Prostate gland (tissue), 2 donors: ENCODE results near the gene GBE1. TPM values are rescaled to one million over a fixed set of nuclear protein-coding genes. Genes with fewer than 3 reads are reported as not detected.

Experiments
- DNase-seq: peaks from one replicate; pipeline ENCODE4 v3.0.0-alpha.2; 2019; ENCODE audit warnings: low spot score
- H3K27ac ChIP-seq, 2 donors: fragments of 200-600 bp; sonication (generic); 2 replicates each; pipeline ENCODE4 v1.5.1; 2017 to 2019
- H3K27me3 ChIP-seq: fragments of 200-600 bp; sonication (generic); replicated peaks from 2 replicates; pipeline ENCODE4 v1.5.1; 2019; ENCODE audit not compliant: insufficient read depth
- H3K36me3 ChIP-seq, 2 donors: fragments of 200-600 bp; sonication (generic); 1 replicate in 1 of 2; 2 replicates in 1 of 2; pipeline versions ENCODE4 v1.5.1 to v1.8.1; 2017 to 2019
- H3K4me1 ChIP-seq: fragments of 200-600 bp; sonication (generic); replicated peaks from 2 replicates; pipeline ENCODE4 v1.5.1; 2019
- H3K4me3 ChIP-seq, 2 donors: fragments of 200-600 bp; sonication (generic); 2 replicates each; pipeline ENCODE4 v1.5.1; 2017 to 2019
- H3K9me3 ChIP-seq: fragments of 200-600 bp; sonication (generic); 2 replicates; pipeline ENCODE4 v1.5.1; 2017
- CTCF ChIP-seq, 4 experiments: fragments of 200-600 bp in 2 of 4; fragments of 450-650 bp in 2 of 4; sonication (generic) in 2 of 4; IDR thresholded peaks; 1 replicate in 3 of 4; 2 replicates in 1 of 4; pipeline ENCODE4 v1.5.1; 2016 to 2019; ENCODE audit warnings: antibody characterized with exemption in 4 of 4, mild to moderate bottlenecking in 2 of 4, moderate library complexity in 2 of 4
- POLR2A ChIP-seq: fragments of 450-650 bp; IDR thresholded peaks from one replicate; pipeline ENCODE4 v1.6.1; 2016; ENCODE audit warnings: antibody characterized with exemption, mild to moderate bottlenecking
- POLR2AphosphoS5 ChIP-seq: sonication (generic); formaldehyde crosslinking; IDR thresholded peaks from one replicate; pipeline ENCODE4 v1.6.1; 2017; ENCODE audit warnings: antibody characterized with exemption
- WGBS: methylation state at CpG from one replicate; pipeline ENCODE4 v1.1.5; 2018; 5-methylcytosine and 5-hydroxymethylcytosine counted together
- intact Hi-C: fragments of 100-400 bp; cut with DNase I; formaldehyde crosslinking; loops from one replicate; pipeline ENCODE4 v1.14.2; 2022
- total RNA-seq, 2 donors: library from RNA; depleted of rRNA; stranded (reverse); fragments of >200 nt; gene quantifications; one replicate each; pipeline ENCODE4 v1.1.0, GENCODE V29; 2016

The GBE1 gene
- total RNA-seq, 2 donors from 2014 or later: 15.8 to 18.3 TPM

GRCh38 chr3:81699536-81700320, 61.7 kb downstream of the GBE1 start:
- no peaks in the 10 kb centered on the region for H3K27me3 ChIP-seq
- no peak for TF ChIP-seq CTCF (IDR thresholded peaks at IDR 0.05)
- TF ChIP-seq POLR2A: no peak
- TF ChIP-seq POLR2AphosphoS5: no peak
- intact Hi-C loops: no loop called here
- WGBS: 95% methylated on average over 8 of the region's 8 CpGs
- no peaks in the 10 kb centered on the region for H3K36me3 ChIP-seq
- no peak overlapping the region for H3K27ac ChIP-seq
- H3K4me1 ChIP-seq: no peaks in the 10 kb centered on the region
- H3K4me3 ChIP-seq: no peak overlapping the region
- no peak for DNase-seq
- no peaks in the 10 kb centered on the region for H3K9me3 ChIP-seq

GRCh38 chr3:81696090-81696489, 65.4 kb downstream of the GBE1 start:
- H3K9me3 ChIP-seq: no peaks in the 10 kb centered on the region
- WGBS: 77% methylated on average over 3 of the region's 3 CpGs
- no peak overlapping the region for H3K4me3 ChIP-seq
- no peaks in the 10 kb centered on the region for H3K4me1 ChIP-seq
- no peaks in the 10 kb centered on the region for H3K27me3 ChIP-seq
- intact Hi-C loops: no loop called here
- DNase-seq: no peak
- TF ChIP-seq POLR2AphosphoS5 (no peak), CTCF (IDR thresholded peaks at IDR 0.05) (no peak), POLR2A (no peak)
- H3K36me3 ChIP-seq: no peaks in the 10 kb centered on the region
- no peak overlapping the region for H3K27ac ChIP-seq

GRCh38 chr3:81695302-81695701, 66.1 kb downstream of the GBE1 start:
- no peaks in the 10 kb centered on the region for H3K4me1 ChIP-seq
- H3K4me3 ChIP-seq: no peak overlapping the region
- no peaks in the 10 kb centered on the region for H3K27me3 ChIP-seq
- WGBS: 96% methylated on average over 2 of the region's 2 CpGs
- intact Hi-C loops: no loop called here
- H3K36me3 ChIP-seq: no peaks in the 10 kb centered on the region
- DNase-seq: no peak
- no peak for TF ChIP-seq CTCF (IDR thresholded peaks at IDR 0.05)
- TF ChIP-seq POLR2A: no peak
- no peak for TF ChIP-seq POLR2AphosphoS5
- no peaks in the 10 kb centered on the region for H3K9me3 ChIP-seq
- H3K27ac ChIP-seq: no peak overlapping the region

- Histone ChIP-seq H3K27me3 (no peaks in the 10 kb centered on the region), H3K4me3 (no peak overlapping the region), H3K27ac (no peak overlapping the region), H3K9me3 (no peaks in the 10 kb centered on the region), H3K4me1 (no peaks in the 10 kb centered on the region), H3K36me3 (no peaks in the 10 kb centered on the region)
- TF ChIP-seq POLR2AphosphoS5: no peak
- no peak for TF ChIP-seq CTCF (IDR thresholded peaks at IDR 0.05)
- TF ChIP-seq POLR2A: no peak
- 87% methylated on average over 5 of the region's 5 CpGs for WGBS
- intact Hi-C loops: no loop called here
- no peak for DNase-seq
These were observed 66.8 kb downstream of the GBE1 start for GRCh38 chr3:81694662-81695061.

- Histone ChIP-seq H3K4me3 (no peak overlapping the region), H3K27ac (no peak overlapping the region), H3K9me3 (no peaks in the 10 kb centered on the region), H3K36me3 (no peaks in the 10 kb centered on the region), H3K27me3 (no peaks in the 10 kb centered on the region), H3K4me1 (no peaks in the 10 kb centered on the region)
- no peak for DNase-seq
- WGBS: 96% methylated on average over 1 of the region's 1 CpG
- intact Hi-C loops: no loop called here
- TF ChIP-seq POLR2AphosphoS5: no peak
- no peak for TF ChIP-seq POLR2A
- TF ChIP-seq CTCF (IDR thresholded peaks at IDR 0.05): no peak
These were observed 68.7 kb downstream of the GBE1 start for GRCh38 chr3:81692766-81693165.
